ENCODE data around the gene SCN11A.

GRCh38 chr3:39053696-39054095, 2.0 kb upstream of the SCN11A start:
- TF ChIP-seq CTCF (IDR thresholded peaks at IDR 0.05; ENCODE audit: borderline replicate concordance, extremely low read depth, low read length, poor library complexity, severe bottlenecking): no peak
- no peak for TF ChIP-seq EZH2 (IDR thresholded peaks at IDR 0.05; ENCODE audit: borderline replicate concordance, low read depth, low read length, severe bottlenecking)
